Spleen (tissue), 11 donors: Measurements from ENCODE around the gene CDK8. TPM values are rescaled to one million over a fixed set of nuclear protein-coding genes. Genes with fewer than 3 reads are reported as not detected.
"Not testable (repeated sequence)": the region's sequence is repeated elsewhere in the genome, so short reads cannot be mapped to it uniquely, and the experiment has no call there.

Experiments used
- DNase-seq: peaks from one replicate; pipeline ENCODE4 v3.0.0-alpha.2; 2020
- H3K27ac ChIP-seq, 8 donors: fragments of 200-600 bp; sonication (generic) in 7 of 8; 1 replicate in 4 of 8; 2 replicates in 4 of 8; pipeline versions ENCODE4 v1.5.0 to v1.8.0; 2016 to 2021; ENCODE audit warnings: inconsistent platforms in 4 of 8, mild to moderate bottlenecking in 4 of 8, moderate library complexity in 1 of 8
- H3K27me3 ChIP-seq, 7 donors: fragments of 200-600 bp; sonication (generic) in 6 of 7; replicated peaks in 1 of 7; 1 replicate in 4 of 7; 2 replicates in 3 of 7; pipeline versions ENCODE4 v1.5.0 to v1.8.0; 2016 to 2021; ENCODE audit warnings: inconsistent platforms in 3 of 7, mild to moderate bottlenecking in 1 of 7
- H3K36me3 ChIP-seq, 6 donors: fragments of 200-600 bp; sonication (generic) in 5 of 6; 1 replicate in 4 of 6; 2 replicates in 2 of 6; pipeline versions ENCODE4 v1.5.0 to v1.8.0; 2016 to 2021; ENCODE audit warnings: inconsistent platforms in 2 of 6
- H3K4me1 ChIP-seq, 6 donors: fragments of 200-600 bp; sonication (generic) in 5 of 6; 1 replicate in 3 of 6; 2 replicates in 3 of 6; pipeline versions ENCODE4 v1.5.0 to v1.8.0; 2016 to 2021; ENCODE audit warnings: inconsistent platforms in 3 of 6
- H3K4me3 ChIP-seq, 8 donors: fragments of 200-600 bp; sonication (generic) in 7 of 8; 1 replicate in 4 of 8; 2 replicates in 4 of 8; pipeline versions ENCODE4 v1.5.0 to v1.8.0; 2016 to 2021; ENCODE audit warnings: inconsistent platforms in 4 of 8, mild to moderate bottlenecking in 4 of 8, moderate library complexity in 2 of 8
- H3K9me3 ChIP-seq, 8 donors: fragments of 200-600 bp; sonication (generic) in 7 of 8; 1 replicate in 4 of 8; 2 replicates in 4 of 8; pipeline versions ENCODE4 v1.5.0 to v1.8.0; 2016 to 2021; ENCODE audit warnings: inconsistent platforms in 4 of 8
- POLR2A ChIP-seq, 3 donors: fragments of 450-650 bp; IDR thresholded peaks; one replicate each; pipeline ENCODE4 v1.5.1; 2017; ENCODE audit warnings: antibody characterized with exemption in 3 of 3, mild to moderate bottlenecking in 1 of 3
- POLR2AphosphoS5 ChIP-seq, 3 donors: sonication (generic); formaldehyde crosslinking; IDR thresholded peaks; one replicate each; pipeline ENCODE4 v1.5.1; 2017; ENCODE audit warnings: antibody characterized with exemption in 3 of 3
- WGBS, 5 donors: extraction: QIAGEN DNeasy Blood & Tissue Kit in 3 of 5; methylation state at CpG; one replicate each; pipeline versions ENCODE4 v1.1.5 to v1.1.7; 2013 to 2018; 5-methylcytosine and 5-hydroxymethylcytosine counted together
- intact Hi-C: fragments of 100-400 bp; cut with DNase I; formaldehyde crosslinking; loops from one replicate; pipeline ENCODE4 v1.15.0; 2023; ENCODE audit warnings: low total_unique reads
- polyA plus RNA-seq, 3 donors: library from polyadenylated mRNA; stranded (reverse); fragments of 200-250 nt; gene quantifications; one replicate each; pipeline ENCODE4 v1.2.1, GENCODE V29; 2013
- total RNA-seq, 7 donors: library from RNA; depleted of rRNA in 3 of 7; stranded (reverse); fragments of >200 nt in 3 of 7; fragmentation: NEBNext Ultra II Directional in 4 of 7; extraction: Animal tissue kit (Norgen Biotek cat#: 25700) in 4 of 7; gene quantifications; one replicate each; pipeline versions ENCODE4 v1.1.0 to v1.2.1, GENCODE V29; 2016 to 2021
- TF ChIP-seq, protein P1 (sequence below), 11 experiments: fragments of 200-600 bp in 7 of 11; fragments of 450-650 bp in 4 of 11; sonication (generic) in 4 of 11; IDR thresholded peaks in 8 of 11; conservative IDR thresholded peaks in 3 of 11; 1 replicate in 7 of 11; 2 replicates in 4 of 11; pipeline versions ENCODE4 v1.4.0 to v1.8.0; 2016 to 2021; ENCODE audit warnings: antibody characterized with exemption in 11 of 11, inconsistent platforms in 4 of 11, mild to moderate bottlenecking in 1 of 11
- donor health status: healthy with polysubstance abuse.
- donor health status: DM: no; HTN: no; CAD: no; lungs with moderate emphysema.
- donor health status: DM: no; HTN: no; CAD: no.
- donor health status: Bipolar disorder and iron deficiency.
- donor health status: healthy.
- donor health status: DM: no; HTN: no; CAD: no.
- donor health status: DM: yes; HTN: yes; CAD: no.

The CDK8 gene
- total and polyA plus RNA-seq, 10 donors = 7.8 to 16.4 (median 9.2) TPM

- H3K36me3 ChIP-seq = peaks cover 0 to 11% (median 2%) of the 10 kb centered on the region in 6 donors
- H3K27me3 ChIP-seq = no peaks in the 10 kb centered on the region
- H3K27ac ChIP-seq = no peak overlapping the region
- intact Hi-C loops = no loop called here
- TF ChIP-seq, protein P1, sequence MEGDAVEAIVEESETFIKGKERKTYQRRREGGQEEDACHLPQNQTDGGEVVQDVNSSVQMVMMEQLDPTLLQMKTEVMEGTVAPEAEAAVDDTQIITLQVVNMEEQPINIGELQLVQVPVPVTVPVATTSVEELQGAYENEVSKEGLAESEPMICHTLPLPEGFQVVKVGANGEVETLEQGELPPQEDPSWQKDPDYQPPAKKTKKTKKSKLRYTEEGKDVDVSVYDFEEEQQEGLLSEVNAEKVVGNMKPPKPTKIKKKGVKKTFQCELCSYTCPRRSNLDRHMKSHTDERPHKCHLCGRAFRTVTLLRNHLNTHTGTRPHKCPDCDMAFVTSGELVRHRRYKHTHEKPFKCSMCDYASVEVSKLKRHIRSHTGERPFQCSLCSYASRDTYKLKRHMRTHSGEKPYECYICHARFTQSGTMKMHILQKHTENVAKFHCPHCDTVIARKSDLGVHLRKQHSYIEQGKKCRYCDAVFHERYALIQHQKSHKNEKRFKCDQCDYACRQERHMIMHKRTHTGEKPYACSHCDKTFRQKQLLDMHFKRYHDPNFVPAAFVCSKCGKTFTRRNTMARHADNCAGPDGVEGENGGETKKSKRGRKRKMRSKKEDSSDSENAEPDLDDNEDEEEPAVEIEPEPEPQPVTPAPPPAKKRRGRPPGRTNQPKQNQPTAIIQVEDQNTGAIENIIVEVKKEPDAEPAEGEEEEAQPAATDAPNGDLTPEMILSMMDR (IDR thresholded peaks at IDR 0.05 in 8 of 11, conservative IDR thresholded peaks at IDR 0.05 in 3 of 11) = no peak
- TF ChIP-seq POLR2AphosphoS5 (IDR thresholded peaks at IDR 0.05) (no peak), POLR2A (IDR thresholded peaks at IDR 0.05) (no peak)
- 89 to 96% (median 95%) methylated on average over 2 of the region's 2 CpGs for WGBS, 5 donors
- H3K4me1 ChIP-seq = no peaks in the 10 kb centered on the region
- no peak overlapping the region for H3K4me3 ChIP-seq
- no peaks in the 10 kb centered on the region for H3K9me3 ChIP-seq
- no peak for DNase-seq
Measured at GRCh38 chr13:26280295-26280694, 26.4 kb downstream of the CDK8 start.

DNA sequence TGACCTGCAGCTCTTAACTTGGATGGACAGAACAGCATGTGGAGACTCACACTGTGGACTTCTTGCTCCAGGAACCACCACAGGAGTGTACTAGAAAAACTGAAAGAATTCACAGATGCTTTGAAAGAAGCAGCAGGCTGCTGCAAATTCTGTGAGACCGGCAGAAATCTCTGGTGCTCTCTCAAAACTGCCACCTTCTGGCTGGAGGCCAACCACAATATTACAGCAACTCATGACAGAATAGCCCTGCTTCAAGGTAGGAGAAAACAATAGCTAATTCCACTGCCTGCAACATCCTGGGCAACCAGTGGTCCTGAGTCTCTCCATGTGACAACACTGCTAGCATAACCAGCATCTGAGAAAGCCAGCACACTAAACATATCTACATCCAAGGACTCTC lies 26.9 kb downstream of the CDK8 start:
- H3K4me3 ChIP-seq = no peak overlapping the region
- TF ChIP-seq POLR2AphosphoS5 (IDR thresholded peaks at IDR 0.05) = no peak
- TF ChIP-seq, protein P1 (IDR thresholded peaks at IDR 0.05 in 8 of 11, conservative IDR thresholded peaks at IDR 0.05 in 3 of 11) = no peak
- no peak for TF ChIP-seq POLR2A (IDR thresholded peaks at IDR 0.05)
- intact Hi-C loops = no loop called here
- DNase-seq = no peak
- H3K36me3 ChIP-seq = peaks cover 0 to 11% (median 2%) of the 10 kb centered on the region in 6 donors
- H3K27ac ChIP-seq = no peak overlapping the region
- H3K9me3 ChIP-seq = no peaks in the 10 kb centered on the region
- H3K4me1 ChIP-seq = no peaks in the 10 kb centered on the region
- no peaks in the 10 kb centered on the region for H3K27me3 ChIP-seq
- 79 to 96% (median 95%) methylated on average over 1 of the region's 1 CpG for WGBS, 5 donors

DNA sequence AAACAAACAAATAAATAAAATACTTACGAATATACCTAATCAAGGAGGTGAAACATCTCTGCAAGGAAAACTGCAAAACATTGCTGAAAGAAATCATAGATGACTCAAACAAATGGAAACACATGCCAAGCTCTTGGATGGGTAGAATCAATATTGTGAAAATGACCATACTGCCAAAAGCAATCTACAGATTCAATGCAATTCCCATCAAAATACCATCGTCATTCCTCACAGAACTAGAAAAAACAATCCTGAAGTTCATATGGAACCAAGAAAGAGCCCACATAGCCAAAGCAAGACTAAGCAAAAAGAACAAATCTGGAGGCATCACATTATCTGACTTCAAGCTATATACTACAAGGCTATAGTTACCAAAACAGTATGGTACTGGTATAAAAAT lies 32.0 kb downstream of the CDK8 start:
- DNase-seq, H3K9me3 ChIP-seq, H3K4me3 ChIP-seq, H3K36me3 ChIP-seq, H3K27ac ChIP-seq, H3K4me1 ChIP-seq, H3K27me3 ChIP-seq, intact Hi-C loops: not testable (repeated sequence)
- WGBS, 5 donors = 47 to 50% (median 49%) methylated on average over 2 of the region's 2 CpGs

DNA sequence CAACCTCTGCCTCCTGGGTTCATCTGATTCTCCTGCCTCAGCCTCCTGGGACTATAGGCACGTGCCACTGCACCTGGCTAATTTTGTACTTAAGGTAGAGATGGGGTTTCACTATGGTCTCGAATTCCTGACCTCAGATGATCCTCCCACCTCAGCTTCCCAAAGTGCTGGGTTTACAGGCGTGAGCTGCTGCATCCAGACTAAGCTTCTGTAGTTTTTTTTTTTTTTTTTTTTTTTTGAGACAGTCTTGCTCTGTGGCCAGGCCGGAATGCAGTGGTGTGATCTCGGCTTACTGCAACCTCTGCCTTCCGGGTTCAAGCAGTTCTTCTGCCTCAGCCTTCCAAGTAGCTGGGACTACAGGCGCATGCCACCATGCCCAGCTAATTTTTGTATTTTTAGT lies 34.9 kb downstream of the CDK8 start:
- intact Hi-C loops, H3K27me3 ChIP-seq, DNase-seq, H3K4me1 ChIP-seq, H3K36me3 ChIP-seq, H3K27ac ChIP-seq, H3K9me3 ChIP-seq, H3K4me3 ChIP-seq: not testable (repeated sequence)
- WGBS, 5 donors = 91 to 97% (median 95%) methylated on average over 7 of the region's 7 CpGs

DNA sequence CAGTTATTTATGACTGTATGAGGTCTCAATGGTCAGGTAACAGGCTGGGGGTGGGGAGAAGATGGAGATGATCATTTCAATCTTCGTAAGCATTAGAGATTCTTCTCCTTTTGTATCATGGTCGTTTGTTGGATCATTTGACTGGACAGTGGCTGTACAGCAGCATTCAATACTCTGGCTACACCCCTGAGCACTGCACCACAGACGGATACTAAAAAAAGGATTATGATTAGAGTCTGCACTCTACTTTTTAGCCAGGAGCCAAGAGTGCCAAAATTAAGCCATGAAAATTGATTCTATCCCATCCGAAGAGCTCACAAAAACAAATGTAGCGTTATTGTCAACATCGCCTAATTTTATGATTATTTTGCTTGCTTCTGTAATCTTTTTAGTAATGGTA lies 41.9 kb downstream of the CDK8 start:
- Histone ChIP-seq H3K27me3 (no peaks in the 10 kb centered on the region), H3K27ac (no peak overlapping the region), H3K36me3 (no peaks in the 10 kb centered on the region), H3K4me1 (peaks cover 0 to 2% (median 0%) of the 10 kb centered on the region in 6 donors), H3K4me3 (no peak overlapping the region), H3K9me3 (no peaks in the 10 kb centered on the region)
- DNase-seq = no peak
- WGBS, 5 donors = 93 to 96% (median 94%) methylated on average over 6 of the region's 6 CpGs
- intact Hi-C loops = no loop called here
- TF ChIP-seq POLR2AphosphoS5 (IDR thresholded peaks at IDR 0.05) (no peak), POLR2A (IDR thresholded peaks at IDR 0.05) (no peak)
- TF ChIP-seq, protein P1 (IDR thresholded peaks at IDR 0.05 in 8 of 11, conservative IDR thresholded peaks at IDR 0.05 in 3 of 11) = no peak
